ENCODE measurements around the gene GLB1L. TPM values are rescaled to one million over a fixed set of nuclear protein-coding genes. Genes with fewer than 3 reads are reported as not detected.
A peak's percentile ranks its signal among the peaks of the same experiment; 100 is the strongest.

The GLB1L gene
- total and polyA plus RNA-seq, 2 of the 8 experiments (the other 6 are each of a cell fraction or from before 2014, with no cell fraction given): 3.7 to 4.0 TPM

- no peak for TF ChIP-seq KDM5A (IDR thresholded peaks at IDR 0.05; ENCODE audit: low read length)
- TF ChIP-seq POU5F1 (IDR thresholded peaks at IDR 0.05; ENCODE audit: low read depth, low read length): no peak
- peak; percentile 95 for TF ChIP-seq E2F6 (IDR thresholded peaks at IDR 0.05)
- TF ChIP-seq RAD21 (IDR thresholded peaks at IDR 0.05 in 1 of 2, conservative IDR thresholded peaks at IDR 0.05 in 1 of 2; ENCODE audit: low read depth in 2 of 2, low read length in 2 of 2): no peak
- no peak for TF ChIP-seq SAP30 (IDR thresholded peaks at IDR 0.05; ENCODE audit: insufficient read depth, insufficient replicate concordance, low read length)
- TF ChIP-seq USF2 (IDR thresholded peaks at IDR 0.05; ENCODE audit: low read length): no peak
- TF ChIP-seq BACH1 (IDR thresholded peaks at IDR 0.05; ENCODE audit: low read length): 0 out of 2 replicates have a peak, but pooled peaks have one; percentile 24
- no peak for TF ChIP-seq CTBP2 (IDR thresholded peaks at IDR 0.05; ENCODE audit: borderline replicate concordance, insufficient read depth, insufficient read length, low read length)
- no peak for TF ChIP-seq CBX8 (IDR thresholded peaks at IDR 0.05; ENCODE audit: borderline replicate concordance, low read depth, low read length)
- TF ChIP-seq EZH2 (IDR thresholded peaks at IDR 0.05; ENCODE audit: low read depth, low read length, severe bottlenecking): no peak
- no peak for TF ChIP-seq SIX5 (IDR thresholded peaks at IDR 0.05; ENCODE audit: low read depth, low read length)
- peak; percentile 67 for TF ChIP-seq ASH2L (IDR thresholded peaks at IDR 0.05; ENCODE audit: low read length)
- no peak for TF ChIP-seq BRCA1 (IDR thresholded peaks at IDR 0.05; ENCODE audit: low read depth, low read length)
- TF ChIP-seq CREB1 (IDR thresholded peaks at IDR 0.05): peak; percentile 42; the same call in 1 of the 2 replicates
- no peak for TF ChIP-seq BCL11A (IDR thresholded peaks at IDR 0.05; ENCODE audit: low read depth in 2 of 2, low read length in 2 of 2)
- no peak for TF ChIP-seq GABPA (IDR thresholded peaks at IDR 0.05; ENCODE audit: borderline replicate concordance, insufficient read depth, low read length)
- TF ChIP-seq ATF2 (IDR thresholded peaks at IDR 0.05; ENCODE audit: low read length): no peak
- TF ChIP-seq SP4 (IDR thresholded peaks at IDR 0.05; ENCODE audit: low read length): no peak
- TF ChIP-seq SRF (IDR thresholded peaks at IDR 0.05; ENCODE audit: low read depth, low read length): no peak
These were observed 7.9 kb upstream of the GLB1L start, which contains the start of gene TUBA4B (continued) for GRCh38 chr2:219252900-219253752.
